ENCODE measurements around the gene IRF2BPL.

GRCh38 chr14:77055981-77056380 is 27.5 kb upstream of the IRF2BPL start:
- TF ChIP-seq EZH2phosphoT487 (IDR thresholded peaks at IDR 0.05; ENCODE audit: low read depth): no peak
- TF ChIP-seq CTCF (IDR thresholded peaks at IDR 0.05; ENCODE audit: low read depth, low read length): no peak
